PC-9 (cell line): ENCODE measurements around the gene LPAR2.

ENCODE experiments used
- CTCF ChIP-seq: fragments of 200-600 bp; sonication (generic); conservative IDR thresholded peaks from 2 replicates; pipeline ENCODE4 v1.6.1; 2017; ENCODE audit warnings: mixed run types, antibody characterized with exemption, mild to moderate bottlenecking, moderate library complexity
- EZH2 ChIP-seq: fragments of 200-600 bp; sonication (generic); IDR thresholded peaks from 2 replicates; pipeline ENCODE4 v1.8.0; 2017; ENCODE audit warnings: antibody characterized with exemption, low read depth

DNA sequence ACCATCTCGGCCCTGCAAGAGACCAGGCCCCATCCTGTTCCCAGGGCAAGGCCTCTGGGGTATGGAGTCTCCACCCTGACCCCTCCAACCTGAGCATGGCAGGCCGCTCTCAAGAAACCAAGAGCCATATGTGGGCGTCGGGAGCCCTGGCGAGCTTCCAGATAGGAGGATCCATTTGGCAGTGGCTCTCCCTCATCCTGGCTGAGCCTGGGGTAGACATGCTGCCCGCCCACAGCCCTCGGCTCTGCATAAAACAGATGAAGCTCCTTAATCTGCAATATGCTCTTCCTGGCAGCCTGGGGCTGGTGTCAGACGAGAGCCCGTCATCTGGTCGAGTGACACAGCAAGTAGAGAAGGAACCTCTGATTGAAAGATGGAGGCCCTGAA, 29.4 kb upstream of the LPAR2 start:
- TF ChIP-seq CTCF (no peak), EZH2 (no peak)
